Activated B cell treated with CpG ODN at 0.5 μM for 24 hours (primary cell): ENCODE data around the gene CNTNAP4. TPM values are rescaled to one million over a fixed set of nuclear protein-coding genes. Genes with fewer than 3 reads are reported as not detected.

Source experiments
- ATAC-seq: fragments of 200-7000 bp; cut with Tn5 transposase; one replicate; pipeline ENCODE4 v1.10.0; 2021; ENCODE audit warnings: low read depth, mild to moderate bottlenecking, moderate library complexity
- CTCF ChIA-PET: fragments of 350-600 bp; sonication (Branson Sonifier 250); formaldehyde crosslinking; loops from one replicate; lab custom pipeline; 2021; ENCODE audit warnings: antibody characterized with exemption; lab: Charles Lee
- POLR2A ChIA-PET: fragments of 350-600 bp; sonication (Branson Sonifier 250); formaldehyde crosslinking; loops from one replicate; lab custom pipeline; 2021; ENCODE audit warnings: antibody characterized with exemption; lab: Charles Lee
- DNase-seq: peaks from one replicate; pipeline ENCODE4 v3.0.0; 2022
- H3K27ac Mint-ChIP-seq: one replicate; pipeline ENCODE4 v1.8.0; 2020; ENCODE audit warnings: mixed read lengths
- H3K27me3 Mint-ChIP-seq: one replicate; pipeline ENCODE4 v1.8.0; 2021; ENCODE audit warnings: mixed read lengths
- H3K36me3 Mint-ChIP-seq: one replicate; pipeline ENCODE4 v1.8.0; 2021; ENCODE audit warnings: low read depth, mixed read lengths
- H3K4me1 Mint-ChIP-seq: one replicate; pipeline ENCODE4 v1.8.0; 2021; ENCODE audit warnings: mixed read lengths
- H3K4me3 Mint-ChIP-seq: one replicate; pipeline ENCODE4 v1.8.0; 2020; ENCODE audit warnings: mild to moderate bottlenecking, mixed read lengths
- H3K9me3 Mint-ChIP-seq: one replicate; pipeline ENCODE4 v1.8.0; 2020; ENCODE audit warnings: mixed read lengths
- intact Hi-C: fragments of 100-400 bp; cut with micrococcal nuclease; formaldehyde crosslinking; loops from one replicate; pipeline ENCODE4 v1.15.1; 2024
- total RNA-seq: library from RNA; stranded (reverse); gene quantifications from 2 replicates; pipeline ENCODE4 v1.2.3, GENCODE V29; 2022
- TF ChIP-seq, protein P1 (sequence below): fragments of 200-600 bp; IDR thresholded peaks from one replicate; pipeline ENCODE4 v1.8.0; 2022; ENCODE audit warnings: antibody characterized with exemption, mild to moderate bottlenecking

Gene CNTNAP4
- total RNA-seq, 1 donor from 2014 or later = not detected

DNA sequence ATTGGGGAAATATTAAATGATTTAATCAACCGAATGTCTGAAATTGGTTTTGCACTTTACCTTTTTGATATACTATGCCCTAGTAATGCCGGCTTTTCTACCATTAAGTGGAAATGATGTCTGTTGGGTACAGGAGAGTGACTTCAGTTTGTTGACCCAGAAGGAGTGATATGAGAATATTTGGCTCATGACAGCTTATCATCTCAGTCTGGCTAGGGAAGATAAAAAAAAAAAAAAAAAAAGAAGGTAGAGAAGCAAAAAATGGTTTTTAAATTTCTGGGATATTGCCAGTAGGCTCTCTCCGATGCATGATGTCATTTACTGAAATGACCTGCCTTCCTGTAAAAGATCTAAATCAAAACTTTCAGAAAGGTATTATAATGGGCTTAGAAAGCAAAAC lies 69.0 kb downstream of the CNTNAP4 start:
- no peak for DNase-seq
- Mint-ChIP-seq H3K27ac (no peak overlapping the region), H3K36me3 (no peaks in the 10 kb centered on the region), H3K9me3 (no peaks in the 10 kb centered on the region), H3K4me3 (no peak overlapping the region), H3K4me1 (no peaks in the 10 kb centered on the region), H3K27me3 (no peaks in the 10 kb centered on the region)
- TF ChIP-seq, protein P1, sequence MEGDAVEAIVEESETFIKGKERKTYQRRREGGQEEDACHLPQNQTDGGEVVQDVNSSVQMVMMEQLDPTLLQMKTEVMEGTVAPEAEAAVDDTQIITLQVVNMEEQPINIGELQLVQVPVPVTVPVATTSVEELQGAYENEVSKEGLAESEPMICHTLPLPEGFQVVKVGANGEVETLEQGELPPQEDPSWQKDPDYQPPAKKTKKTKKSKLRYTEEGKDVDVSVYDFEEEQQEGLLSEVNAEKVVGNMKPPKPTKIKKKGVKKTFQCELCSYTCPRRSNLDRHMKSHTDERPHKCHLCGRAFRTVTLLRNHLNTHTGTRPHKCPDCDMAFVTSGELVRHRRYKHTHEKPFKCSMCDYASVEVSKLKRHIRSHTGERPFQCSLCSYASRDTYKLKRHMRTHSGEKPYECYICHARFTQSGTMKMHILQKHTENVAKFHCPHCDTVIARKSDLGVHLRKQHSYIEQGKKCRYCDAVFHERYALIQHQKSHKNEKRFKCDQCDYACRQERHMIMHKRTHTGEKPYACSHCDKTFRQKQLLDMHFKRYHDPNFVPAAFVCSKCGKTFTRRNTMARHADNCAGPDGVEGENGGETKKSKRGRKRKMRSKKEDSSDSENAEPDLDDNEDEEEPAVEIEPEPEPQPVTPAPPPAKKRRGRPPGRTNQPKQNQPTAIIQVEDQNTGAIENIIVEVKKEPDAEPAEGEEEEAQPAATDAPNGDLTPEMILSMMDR = no peak
- ATAC-seq = no peak
- intact Hi-C loops = no loop called here
- ChIA-PET POLR2A (no interaction called here), CTCF (no interaction called here)

DNA sequence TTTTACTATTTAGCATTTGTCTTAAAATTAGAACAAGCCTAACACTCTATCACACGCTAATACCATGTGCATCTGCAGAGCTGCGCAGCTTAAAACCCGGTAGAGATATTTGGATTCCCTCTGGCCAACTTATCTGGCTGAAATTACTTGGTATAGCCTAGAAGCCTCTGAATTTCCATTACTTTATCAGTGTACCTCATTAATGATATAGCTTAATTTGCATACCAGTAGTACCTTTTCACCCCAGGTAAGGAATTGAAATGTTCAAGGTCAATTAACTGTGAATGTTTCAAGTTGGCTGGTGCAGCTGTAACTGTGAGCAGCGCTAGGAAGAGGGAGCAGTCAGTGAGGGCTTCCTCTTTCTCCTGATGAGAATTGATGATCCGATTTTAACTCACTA lies 74.2 kb downstream of the CNTNAP4 start:
- ChIA-PET CTCF (no interaction called here), POLR2A (no interaction called here)
- H3K9me3 Mint-ChIP-seq = no peaks in the 10 kb centered on the region
- ATAC-seq (no peak), DNase-seq (no peak)
- TF ChIP-seq, protein P1 = no peak
- no peaks in the 10 kb centered on the region for H3K4me1 Mint-ChIP-seq
- no peaks in the 10 kb centered on the region for H3K36me3 Mint-ChIP-seq
- no peak overlapping the region for H3K27ac Mint-ChIP-seq
- no peak overlapping the region for H3K4me3 Mint-ChIP-seq
- intact Hi-C loops = no loop called here
- no peaks in the 10 kb centered on the region for H3K27me3 Mint-ChIP-seq

DNA sequence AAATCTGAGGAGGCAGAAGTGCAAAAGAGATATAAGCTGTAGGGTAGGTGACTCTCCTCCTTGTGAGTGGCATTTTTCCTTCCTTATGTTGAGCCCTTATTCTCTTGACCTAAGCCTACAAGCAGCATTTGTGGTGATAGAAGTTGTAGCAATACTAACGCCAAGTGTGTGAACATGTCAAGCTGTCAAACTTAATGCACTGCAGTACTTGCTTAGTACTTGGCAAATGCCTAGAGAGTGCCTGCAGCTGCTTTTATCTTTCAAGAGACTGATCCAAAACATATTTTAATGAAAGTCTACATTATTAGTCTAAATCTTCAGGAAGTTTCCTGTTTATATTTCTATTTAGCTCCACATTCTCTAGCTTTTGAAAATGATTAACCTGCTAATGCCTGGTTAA lies 83.2 kb downstream of the CNTNAP4 start:
- Mint-ChIP-seq H3K4me1 (no peaks in the 10 kb centered on the region), H3K4me3 (no peak overlapping the region), H3K27ac (no peak overlapping the region), H3K9me3 (peaks cover 2% of the 10 kb centered on the region), H3K27me3 (no peaks in the 10 kb centered on the region), H3K36me3 (no peaks in the 10 kb centered on the region)
- TF ChIP-seq, protein P1 = no peak
- no peak for DNase-seq
- intact Hi-C loops = no loop called here
- ChIA-PET POLR2A (interaction anchor here (0.7 kb wide), 1 partner anchor 45 kb away, joined by 4 read pairs; no protein-coding TSS in a partner anchor), CTCF (no interaction called here)
- no peak for ATAC-seq

DNA sequence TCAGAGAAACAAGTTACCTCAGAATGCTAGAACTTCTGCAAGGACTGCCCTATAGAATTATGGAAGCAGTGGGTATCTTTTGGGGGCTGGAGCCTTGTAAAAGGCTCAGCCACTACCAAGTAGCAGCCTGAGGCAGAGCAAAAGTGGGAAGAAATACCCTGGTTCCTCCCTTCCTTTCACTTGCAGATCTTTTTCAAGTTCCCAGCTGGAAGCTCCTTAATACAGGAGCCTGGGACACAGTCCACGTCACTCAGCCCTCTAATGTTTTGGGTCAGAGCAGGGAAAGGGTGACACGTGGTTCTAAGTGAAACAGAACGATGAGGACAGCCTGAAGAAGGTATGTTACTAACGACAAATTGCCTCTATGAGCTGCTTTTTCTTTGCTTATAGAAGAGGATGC lies 93.1 kb downstream of the CNTNAP4 start:
- DNase-seq (no peak), ATAC-seq (no peak)
- H3K36me3 Mint-ChIP-seq = no peaks in the 10 kb centered on the region
- ChIA-PET CTCF (no interaction called here), POLR2A (no interaction called here)
- H3K4me3 Mint-ChIP-seq = no peak overlapping the region
- TF ChIP-seq, protein P1 = no peak
- intact Hi-C loops = no loop called here
- peaks cover 4% of the 10 kb centered on the region for H3K9me3 Mint-ChIP-seq
- H3K4me1 Mint-ChIP-seq = no peaks in the 10 kb centered on the region
- H3K27me3 Mint-ChIP-seq = no peaks in the 10 kb centered on the region
- no peak overlapping the region for H3K27ac Mint-ChIP-seq

DNA sequence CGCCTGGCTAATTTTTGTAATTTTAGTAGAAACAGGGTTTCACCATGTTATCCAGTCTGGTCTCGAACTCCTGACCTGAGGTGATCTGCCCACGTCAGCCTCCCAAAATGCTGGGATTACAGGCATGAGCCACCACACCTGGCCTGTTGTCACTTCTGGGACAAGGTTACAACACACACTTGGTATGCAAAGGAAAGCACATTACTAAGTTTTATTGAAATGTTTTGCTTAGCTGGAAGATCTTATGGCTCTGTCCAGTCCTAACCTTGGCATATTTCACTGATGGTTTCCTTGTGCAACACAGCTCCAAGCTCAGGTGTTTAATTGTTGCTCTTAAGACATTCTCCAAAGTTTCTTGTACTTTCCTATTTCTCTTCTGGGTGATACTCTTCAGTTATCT lies 94.2 kb downstream of the CNTNAP4 start:
- Mint-ChIP-seq H3K9me3 (peaks cover 4% of the 10 kb centered on the region), H3K4me3 (no peak overlapping the region), H3K27me3 (no peaks in the 10 kb centered on the region), H3K27ac (no peak overlapping the region), H3K36me3 (no peaks in the 10 kb centered on the region), H3K4me1 (no peaks in the 10 kb centered on the region)
- intact Hi-C loops = no loop called here
- POLR2A ChIA-PET = no interaction called here
- ATAC-seq (no peak), DNase-seq (no peak)
- TF ChIP-seq, protein P1 = no peak
- CTCF ChIA-PET = no interaction called here
